Measurements from ENCODE around the gene CALML3.

The CALML3 gene

DNA sequence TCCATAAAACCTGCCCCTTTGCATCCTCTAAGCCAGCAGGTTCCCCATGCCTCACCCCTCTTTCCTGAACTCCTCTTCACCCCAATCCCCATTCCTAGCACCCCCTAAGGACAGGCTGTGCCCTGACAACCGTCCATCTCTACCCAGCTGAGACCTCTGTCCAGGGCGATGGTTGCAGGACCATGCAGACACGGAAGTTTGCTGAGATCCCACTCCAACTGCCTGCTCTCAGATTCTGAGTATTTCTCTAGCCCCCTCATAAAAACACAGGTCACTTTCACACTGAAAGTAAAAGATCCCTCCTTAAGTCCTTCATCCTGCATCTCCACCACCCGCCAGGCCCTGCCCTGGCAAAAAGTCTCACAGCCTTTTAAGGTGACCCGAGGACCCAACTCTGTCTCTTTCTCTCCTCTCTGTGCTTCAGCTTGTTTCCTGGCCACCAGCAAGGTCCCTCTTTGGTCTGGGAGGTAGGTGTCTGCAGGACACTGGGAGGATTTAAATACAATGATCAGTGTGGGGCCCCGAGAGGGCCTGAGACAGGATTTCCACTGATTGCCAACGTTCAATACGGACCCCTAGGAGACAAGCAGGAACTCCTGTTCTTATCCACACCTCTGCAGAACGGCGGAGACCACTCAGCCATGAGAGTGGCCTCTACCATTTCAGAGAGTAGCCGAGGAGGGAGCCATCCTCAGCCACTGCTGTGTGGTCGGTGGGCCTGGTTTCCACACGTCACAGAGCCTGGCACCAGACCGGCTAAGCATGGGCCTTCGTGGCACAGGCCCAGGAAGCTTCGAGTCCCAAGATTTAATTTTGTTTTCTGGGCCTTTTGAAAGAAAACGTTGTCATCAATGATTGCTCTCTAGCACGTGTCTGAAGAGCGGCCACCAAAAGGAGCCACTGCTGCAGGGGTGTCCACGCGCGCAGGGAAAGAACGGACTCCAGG lies 27.9 kb downstream of the CALML3 start:
- ChIA-PET POLR2A (ENCODE audit: low non-redundant PET) (no interaction called here), CTCF (interaction anchor here (1.0 to 1.8 kb wide), 3 partner anchors 23 to 70 kb away, joined by 4 to 7 read pairs (median 6); no protein-coding TSS in a partner anchor)
- DNase-seq (ENCODE audit: low spot score): no peak
- TF ChIP-seq, protein P1, sequence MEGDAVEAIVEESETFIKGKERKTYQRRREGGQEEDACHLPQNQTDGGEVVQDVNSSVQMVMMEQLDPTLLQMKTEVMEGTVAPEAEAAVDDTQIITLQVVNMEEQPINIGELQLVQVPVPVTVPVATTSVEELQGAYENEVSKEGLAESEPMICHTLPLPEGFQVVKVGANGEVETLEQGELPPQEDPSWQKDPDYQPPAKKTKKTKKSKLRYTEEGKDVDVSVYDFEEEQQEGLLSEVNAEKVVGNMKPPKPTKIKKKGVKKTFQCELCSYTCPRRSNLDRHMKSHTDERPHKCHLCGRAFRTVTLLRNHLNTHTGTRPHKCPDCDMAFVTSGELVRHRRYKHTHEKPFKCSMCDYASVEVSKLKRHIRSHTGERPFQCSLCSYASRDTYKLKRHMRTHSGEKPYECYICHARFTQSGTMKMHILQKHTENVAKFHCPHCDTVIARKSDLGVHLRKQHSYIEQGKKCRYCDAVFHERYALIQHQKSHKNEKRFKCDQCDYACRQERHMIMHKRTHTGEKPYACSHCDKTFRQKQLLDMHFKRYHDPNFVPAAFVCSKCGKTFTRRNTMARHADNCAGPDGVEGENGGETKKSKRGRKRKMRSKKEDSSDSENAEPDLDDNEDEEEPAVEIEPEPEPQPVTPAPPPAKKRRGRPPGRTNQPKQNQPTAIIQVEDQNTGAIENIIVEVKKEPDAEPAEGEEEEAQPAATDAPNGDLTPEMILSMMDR (conservative IDR thresholded peaks at IDR 0.05; ENCODE audit: low read depth): no peak
- H3K27ac ChIP-seq: peak overlapping the region; percentile 96

DNA sequence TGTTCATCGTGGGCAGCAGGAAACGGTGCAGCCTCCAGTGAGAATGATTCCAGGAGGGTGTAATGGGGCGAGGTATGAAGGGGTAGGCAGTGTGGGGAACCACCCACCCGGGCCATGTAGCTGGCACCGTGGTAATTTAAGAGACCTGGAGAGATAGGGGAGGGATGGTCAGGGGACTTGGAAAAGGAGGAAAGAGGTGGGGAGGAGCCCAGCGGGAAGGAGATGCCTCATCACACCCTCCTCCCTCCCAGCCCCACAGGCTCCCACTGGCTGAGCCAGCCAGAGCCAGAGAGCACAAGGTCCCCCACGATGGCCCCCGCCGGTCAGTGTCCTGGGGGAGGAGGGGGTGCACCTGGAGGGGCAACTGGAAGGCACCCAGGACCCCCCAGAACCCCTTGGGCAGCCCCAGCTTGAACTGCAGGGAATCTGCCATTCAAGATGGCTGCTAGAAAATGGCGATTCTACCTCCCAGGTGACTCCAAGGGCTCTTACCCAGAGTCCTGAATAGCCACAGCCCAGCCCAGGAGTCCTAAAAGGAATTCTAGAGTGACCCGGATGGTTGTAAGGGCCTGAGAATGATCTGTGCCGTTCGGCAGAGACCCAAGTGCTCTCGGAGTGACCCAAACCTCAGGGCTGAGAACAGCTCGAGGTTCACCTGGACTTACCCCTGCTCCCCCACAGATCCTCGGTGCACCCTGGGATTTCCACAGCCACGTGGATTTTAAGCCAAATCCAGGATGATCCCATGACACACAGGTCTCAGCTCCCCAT lies 28.8 kb downstream of the CALML3 start:
- ChIA-PET CTCF (no interaction called here), POLR2A (ENCODE audit: low non-redundant PET) (interaction anchor here (0.6 kb wide), 1 partner anchor 109 kb away, joined by 3 read pairs; no protein-coding TSS in a partner anchor)
- TF ChIP-seq, protein P1 (conservative IDR thresholded peaks at IDR 0.05; ENCODE audit: low read depth): no peak
- peak overlapping the region; percentile 96 for H3K27ac ChIP-seq
- DNase-seq (ENCODE audit: low spot score): no peak

DNA sequence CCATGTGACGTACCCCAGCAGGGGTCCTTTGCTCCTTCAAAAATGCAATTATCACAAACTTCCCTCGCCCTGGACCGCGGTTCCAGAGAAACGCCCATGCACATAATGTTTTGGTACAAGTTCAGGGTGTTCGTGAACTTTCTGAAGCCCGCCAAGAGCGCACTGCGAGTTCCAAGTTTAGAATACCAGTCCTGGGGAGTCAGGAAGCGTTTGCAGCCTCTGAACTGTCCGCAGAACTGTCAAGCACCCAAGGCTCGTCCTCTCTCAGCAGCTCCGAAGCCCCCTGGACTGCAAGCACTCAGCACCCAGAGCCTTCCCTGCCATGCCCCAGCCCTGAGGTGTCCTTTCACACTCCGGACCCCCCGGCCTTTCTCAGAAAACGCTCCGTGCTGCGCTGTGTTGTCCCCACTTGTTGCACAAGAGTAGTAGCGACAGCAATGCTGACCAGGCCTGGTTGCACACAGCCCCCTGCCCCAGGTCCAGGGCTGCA lies 30.3 kb downstream of the CALML3 start:
- POLR2A ChIA-PET (ENCODE audit: low non-redundant PET): no interaction called here

DNA sequence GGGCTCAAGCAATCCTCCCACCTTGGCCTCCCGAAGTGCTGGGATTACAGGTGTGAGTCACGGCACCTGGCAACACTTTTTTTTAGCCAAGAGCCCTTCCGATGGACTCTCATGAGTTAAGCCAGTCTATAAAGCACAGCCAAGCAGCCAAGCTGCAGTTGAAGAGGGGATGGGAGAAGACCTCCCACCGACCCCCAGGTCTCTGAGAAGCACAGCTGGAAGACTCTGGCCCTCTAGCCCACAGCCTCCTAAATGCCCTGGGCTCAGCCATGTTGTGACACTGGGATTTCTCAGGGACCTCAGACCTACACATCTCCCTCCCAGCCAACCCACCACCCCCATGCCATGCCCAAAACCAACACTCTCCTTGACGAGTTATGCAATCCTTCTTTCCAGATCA lies 31.1 kb downstream of the CALML3 start:
- ChIA-PET POLR2A (ENCODE audit: low non-redundant PET) (no interaction called here), CTCF (no interaction called here)
- no peak for DNase-seq (ENCODE audit: low spot score)
- TF ChIP-seq, protein P1 (conservative IDR thresholded peaks at IDR 0.05; ENCODE audit: low read depth): no peak
- no peak overlapping the region for H3K27ac ChIP-seq

More for the DNA sequence above, 30.3 kb downstream of the CALML3 start:
- CTCF ChIA-PET: no interaction called here
- TF ChIP-seq, protein P1 (conservative IDR thresholded peaks at IDR 0.05; ENCODE audit: low read depth): no peak
- no peak for DNase-seq (ENCODE audit: low spot score)
- peak overlapping the region; percentile 96; the same call in 1 of the 2 replicates for H3K27ac ChIP-seq

DNA sequence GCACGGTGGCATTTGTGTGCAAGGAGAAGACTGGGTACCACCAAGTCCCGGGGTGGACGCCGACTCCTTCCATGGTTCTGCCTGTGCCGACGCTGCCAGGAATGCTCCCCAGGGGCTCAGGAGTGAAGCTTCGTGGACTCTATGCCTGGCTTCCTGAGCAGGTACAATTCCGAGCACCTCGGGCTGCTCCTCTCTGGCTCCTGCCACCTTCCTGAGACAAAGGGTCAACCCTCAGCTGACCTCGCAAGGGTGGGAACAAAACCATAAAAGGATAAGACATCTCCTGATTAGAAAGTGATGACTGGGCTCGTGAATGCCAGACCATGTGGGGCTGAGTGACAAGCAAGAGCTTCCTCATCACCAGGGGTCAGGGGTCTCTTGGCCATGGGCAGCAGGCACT lies 31.8 kb downstream of the CALML3 start:
- POLR2A ChIA-PET (ENCODE audit: low non-redundant PET): no interaction called here

More for the DNA sequence above, 31.8 kb downstream of the CALML3 start:
- DNase-seq (ENCODE audit: low spot score): no peak
- TF ChIP-seq, protein P1 (conservative IDR thresholded peaks at IDR 0.05; ENCODE audit: low read depth): no peak
- CTCF ChIA-PET: interaction anchor here (0.6 to 0.7 kb wide), 2 partner anchors 50 to 1843 kb away, joined by 3 to 6 read pairs; no protein-coding TSS in a partner anchor
- no peak overlapping the region for H3K27ac ChIP-seq

Measured in RWPE1 (cell line).